HEK293 (cell line): Measurements from ENCODE around the gene CEP120.

Experiments
- CTCF ChIA-PET: fragments of 350-600 bp; formaldehyde crosslinking; extraction: SDS; loops from one replicate; lab custom pipeline; 2021; ENCODE audit warnings: antibody characterized with exemption; lab: Yijun Ruan, JAX
- POLR2A ChIA-PET: fragments of 300-600 bp; formaldehyde crosslinking; extraction: SDS; loops from one replicate; lab custom pipeline; 2020; ENCODE audit warnings: antibody characterized with exemption, inconsistent platforms; lab: Yijun Ruan, JAX
- H3K27ac ChIP-seq: fragments of 200-500 bp; sonication (Bioruptor generic); 2 replicates; pipeline ENCODE4 v1.5.1; 2014; ENCODE audit warnings: low read depth, low read length, control low read depth, inconsistent platforms; ENCODE audit errors: extremely low read depth
- H3K36me3 ChIP-seq, 2 experiments: fragments of 200-500 bp in 1 of 2; sonication (Bioruptor generic) in 1 of 2; 1 replicate in 1 of 2; 2 replicates in 1 of 2; pipeline ENCODE4 v1.5.1; 2014 to 2017; ENCODE audit warnings: inconsistent platforms in 2 of 2, low read length in 2 of 2; ENCODE audit not compliant: control insufficient read depth in 2 of 2, insufficient read depth in 1 of 2
- H3K4me1 ChIP-seq: fragments of 200-500 bp; sonication (Bioruptor generic); 2 replicates; pipeline ENCODE4 v1.5.1; 2014; ENCODE audit warnings: mild to moderate bottlenecking, low read length, inconsistent platforms; ENCODE audit not compliant: control insufficient read depth, insufficient read depth
- H3K4me3 ChIP-seq: 2 replicates; pipeline ENCODE4 v1.5.1; 2011; ENCODE audit warnings: low read depth, mild to moderate bottlenecking, control low read depth, low read length, moderate library complexity
- H3K9me3 ChIP-seq: fragments of 200-500 bp; sonication (Bioruptor generic); 2 replicates; pipeline ENCODE4 v1.5.1; 2014; ENCODE audit warnings: low read depth, low read length, inconsistent platforms; ENCODE audit not compliant: control insufficient read depth, insufficient read depth
- CTCF ChIP-seq: fragments of 450-650 bp; formaldehyde crosslinking; IDR thresholded peaks from 2 replicates; pipeline ENCODE4 v1.5.1; 2016; ENCODE audit warnings: missing biosample characterization, missing genetic modification characterization
- EGR2 ChIP-seq: fragments of 450-650 bp; formaldehyde crosslinking; IDR thresholded peaks from 2 replicates; pipeline ENCODE4 v1.5.1; 2016; ENCODE audit warnings: low read depth, missing biosample characterization, missing genetic modification characterization
- ELK4 ChIP-seq: IDR thresholded peaks from 2 replicates; pipeline ENCODE4 v1.6.1; 2011; ENCODE audit warnings: mild to moderate bottlenecking, low read depth, low read length, borderline replicate concordance
- GLI4 ChIP-seq: fragments of 450-650 bp; formaldehyde crosslinking; IDR thresholded peaks from 2 replicates; pipeline ENCODE4 v1.5.1; 2016; ENCODE audit warnings: missing biosample characterization, missing genetic modification characterization
- SCRT2 ChIP-seq: fragments of 450-650 bp; formaldehyde crosslinking; IDR thresholded peaks from 2 replicates; pipeline ENCODE4 v1.5.1; 2016; ENCODE audit warnings: missing biosample characterization, missing genetic modification characterization
- YY2 ChIP-seq: fragments of 450-650 bp; formaldehyde crosslinking; IDR thresholded peaks from 2 replicates; pipeline ENCODE4 v1.5.1; 2016; ENCODE audit warnings: missing biosample characterization, missing genetic modification characterization
- ZBTB49 ChIP-seq: fragments of 450-650 bp; formaldehyde crosslinking; IDR thresholded peaks from 2 replicates; pipeline ENCODE4 v1.5.1; 2016; ENCODE audit warnings: missing biosample characterization, missing genetic modification characterization, low read depth
- ZBTB8A ChIP-seq: fragments of 450-650 bp; formaldehyde crosslinking; IDR thresholded peaks from 2 replicates; pipeline ENCODE4 v1.5.1; 2016; ENCODE audit warnings: missing biosample characterization, missing genetic modification characterization
- ZNF114 ChIP-seq: fragments of 450-650 bp; formaldehyde crosslinking; IDR thresholded peaks from 2 replicates; pipeline ENCODE4 v1.5.0; 2017; ENCODE audit warnings: missing biosample characterization, missing genetic modification characterization
- ZNF133 ChIP-seq: fragments of 450-650 bp; formaldehyde crosslinking; IDR thresholded peaks from 2 replicates; pipeline ENCODE4 v1.5.1; 2016; ENCODE audit warnings: missing biosample characterization, missing genetic modification characterization
- ZNF2 ChIP-seq: fragments of 450-650 bp; formaldehyde crosslinking; IDR thresholded peaks from 2 replicates; pipeline ENCODE4 v1.5.1; 2016; ENCODE audit warnings: missing biosample characterization, missing genetic modification characterization
- ZNF223 ChIP-seq: fragments of 450-650 bp; formaldehyde crosslinking; IDR thresholded peaks from 2 replicates; pipeline ENCODE4 v1.5.1; 2016; ENCODE audit warnings: missing biosample characterization, missing genetic modification characterization
- ZNF280C ChIP-seq: fragments of 450-650 bp; formaldehyde crosslinking; IDR thresholded peaks from 2 replicates; pipeline ENCODE4 v1.5.1; 2016; ENCODE audit warnings: missing biosample characterization, missing genetic modification characterization
- ZNF366 ChIP-seq: fragments of 450-650 bp; formaldehyde crosslinking; conservative IDR thresholded peaks from 2 replicates; pipeline ENCODE4 v1.5.1; 2016; ENCODE audit warnings: missing biosample characterization, missing genetic modification characterization
- ZNF473 ChIP-seq: fragments of 450-650 bp; formaldehyde crosslinking; IDR thresholded peaks from 2 replicates; pipeline ENCODE4 v1.5.1; 2017; ENCODE audit warnings: missing biosample characterization, missing genetic modification characterization
- ZNF660 ChIP-seq: fragments of 450-650 bp; IDR thresholded peaks from 2 replicates; pipeline ENCODE4 v1.5.1; 2018; ENCODE audit warnings: missing biosample characterization, mild to moderate bottlenecking, missing genetic modification characterization
- ZNF701 ChIP-seq: fragments of 450-650 bp; formaldehyde crosslinking; IDR thresholded peaks from 2 replicates; pipeline ENCODE4 v1.5.1; 2016; ENCODE audit warnings: missing biosample characterization, missing genetic modification characterization
- ZNF785 ChIP-seq: fragments of 450-650 bp; formaldehyde crosslinking; IDR thresholded peaks from 2 replicates; pipeline ENCODE4 v1.5.1; 2016; ENCODE audit warnings: missing biosample characterization, missing genetic modification characterization
- ZNF792 ChIP-seq: fragments of 450-650 bp; formaldehyde crosslinking; IDR thresholded peaks from 2 replicates; pipeline ENCODE4 v1.5.1; 2016; ENCODE audit warnings: missing biosample characterization, missing genetic modification characterization
- ZSCAN30 ChIP-seq: fragments of 450-650 bp; IDR thresholded peaks from 2 replicates; pipeline ENCODE4 v1.5.1; 2018; ENCODE audit warnings: missing biosample characterization, mild to moderate bottlenecking, missing genetic modification characterization, moderate library complexity

Gene CEP120

DNA sequence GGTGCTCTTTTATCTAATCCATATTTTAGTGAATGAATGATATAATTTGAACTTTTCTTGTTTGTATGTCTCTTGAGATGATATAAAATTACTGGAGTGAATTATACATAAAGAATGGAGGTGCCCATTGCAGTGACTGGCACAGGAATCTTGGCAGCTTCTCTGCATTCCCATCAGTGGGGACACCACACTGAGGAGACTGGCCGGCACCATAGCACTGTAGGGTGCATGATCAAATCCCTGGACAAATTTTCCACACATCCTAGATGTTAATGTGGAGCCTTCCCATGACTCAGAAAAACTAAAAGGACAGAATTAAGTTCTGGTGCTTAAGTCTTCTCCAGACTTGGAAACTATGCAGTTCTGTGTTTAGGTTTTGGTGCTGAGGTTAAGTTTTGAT, 124.1 kb downstream of the CEP120 start:
- TF ChIP-seq SCRT2 (no peak), GLI4 (tag by site-specific recombination) (no peak)
- TF ChIP-seq, all 188 proteins: peak for 0
- Histone ChIP-seq H3K4me3 (no peak overlapping the region), H3K4me1 (no peaks in the 10 kb centered on the region), H3K36me3 (no peaks in the 10 kb centered on the region), H3K9me3 (no peaks in the 10 kb centered on the region; the same call in 1 of the 2 replicates), H3K27ac (no peak overlapping the region)
- POLR2A ChIA-PET, result no interaction called here
- CTCF ChIA-PET, result no interaction called here

DNA sequence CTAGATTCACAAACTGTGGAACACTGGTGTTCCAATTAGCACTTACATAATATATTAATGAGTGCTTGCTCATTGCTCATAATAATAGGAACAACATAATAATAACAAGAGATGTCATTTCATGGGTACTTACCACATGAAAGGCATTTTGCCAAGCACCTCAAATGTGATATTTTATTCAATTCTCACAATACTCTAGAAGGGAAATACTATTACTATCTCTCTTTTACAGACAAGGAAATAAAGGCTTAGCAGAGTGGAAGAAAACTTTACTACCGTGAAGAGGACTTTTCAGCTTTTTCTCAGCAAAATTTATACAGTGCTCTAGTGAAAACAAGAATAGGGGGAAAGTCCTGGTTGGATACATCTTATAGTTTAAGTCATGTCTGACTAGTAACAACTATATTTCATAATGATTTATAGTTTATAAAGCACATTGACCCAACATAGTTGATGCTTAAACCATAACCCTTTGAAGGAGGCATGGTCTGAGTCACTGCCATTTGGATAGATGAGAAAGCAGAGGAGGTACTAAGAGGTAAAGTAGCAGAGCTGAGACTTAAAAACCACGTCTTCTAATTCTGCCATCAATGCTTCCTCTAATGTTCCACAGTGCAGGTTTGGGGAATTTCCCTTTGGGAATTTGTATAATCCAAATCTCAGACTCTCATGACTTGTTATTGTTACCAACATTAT, 124.7 kb downstream of the CEP120 start:
- Histone ChIP-seq H3K9me3 (no peaks in the 10 kb centered on the region; the same call in 1 of the 2 replicates), H3K36me3 (no peaks in the 10 kb centered on the region), H3K4me3 (no peak overlapping the region), H3K4me1 (no peaks in the 10 kb centered on the region), H3K27ac (no peak overlapping the region)
- TF ChIP-seq ZNF701 (no peak), ZNF133 (no peak), CTCF (no peak), ZNF223 (tag by site-specific recombination) (no peak), ZBTB49 (no peak), ZNF114 (tag by site-specific recombination) (no peak), ZNF660 (tag by site-specific recombination) (no peak), EGR2 (tag by site-specific recombination) (no peak), ZNF280C (tag by site-specific recombination) (no peak), ZNF2 (no peak), ZSCAN30 (tag by site-specific recombination) (no peak), YY2 (tag by site-specific recombination) (no peak), ELK4 (no peak), ZNF792 (tag by site-specific recombination) (no peak), ZNF785 (tag by site-specific recombination) (no peak), ZBTB8A (tag by site-specific recombination) (no peak), ZNF366 (tag by site-specific recombination) (no peak), ZNF473 (tag by site-specific recombination) (no peak)
- POLR2A ChIA-PET, result no interaction called here
- CTCF ChIA-PET, result no interaction called here
